H1 (cell line): ENCODE measurements around the gene SYMPK. TPM values are rescaled to one million over a fixed set of nuclear protein-coding genes. Genes with fewer than 3 reads are reported as not detected.

Experiments used
- CTCF ChIP-seq, 3 experiments: IDR thresholded peaks; 1 replicate in 2 of 3; 2 replicates in 1 of 3; pipeline versions ENCODE4 v1.5.1 to v1.6.1; 2011; ENCODE audit warnings: low read length in 3 of 3, mild to moderate bottlenecking in 3 of 3, inconsistent platforms in 2 of 3, low read depth in 1 of 3, moderate library complexity in 1 of 3; ENCODE audit not compliant: insufficient read depth in 1 of 3; ENCODE audit errors: control extremely low read depth in 1 of 3
- E2F6 ChIP-seq: IDR thresholded peaks from 2 replicates; pipeline ENCODE4 v1.6.1; 2012; ENCODE audit warnings: inconsistent platforms
- GABPA ChIP-seq: IDR thresholded peaks from 2 replicates; pipeline ENCODE4 v1.6.1; 2011; ENCODE audit warnings: mild to moderate bottlenecking, low read length, moderate library complexity, borderline replicate concordance; ENCODE audit not compliant: insufficient read depth
- KDM4A ChIP-seq: IDR thresholded peaks from one replicate; pipeline ENCODE4 v1.7.1; 2012; ENCODE audit warnings: low read depth, mild to moderate bottlenecking, moderate library complexity, low read length, inconsistent platforms; ENCODE audit not compliant: severe bottlenecking
- RXRA ChIP-seq: IDR thresholded peaks from 2 replicates; pipeline ENCODE4 v1.6.1; 2011; ENCODE audit warnings: low read depth, mild to moderate bottlenecking, low read length, moderate library complexity; ENCODE audit not compliant: insufficient read depth
- SAP30 ChIP-seq: fragments of 300-600 bp; sonication (generic); IDR thresholded peaks from 2 replicates; pipeline ENCODE4 v1.7.1; 2012; ENCODE audit warnings: low read length, moderate library complexity, mild to moderate bottlenecking, inconsistent platforms; ENCODE audit not compliant: insufficient read depth, insufficient replicate concordance
- SUZ12 ChIP-seq: fragments of 200-600 bp; sonication (generic); IDR thresholded peaks from 2 replicates; pipeline ENCODE4 v1.6.1; 2012; ENCODE audit warnings: mild to moderate bottlenecking, inconsistent platforms, low read length, moderate library complexity, mixed read lengths
- USF2 ChIP-seq: IDR thresholded peaks from 2 replicates; pipeline ENCODE4 v1.6.1; 2011; ENCODE audit warnings: low read length, improper control_type of control experiment
- polyA plus RNA-seq, 7 experiments: library from polyadenylated mRNA; depleted of rRNA in 3 of 7; stranded (reverse) in 5 of 7; unstranded in 2 of 7; fragments of >200 nt in 5 of 7; fragments of 200-250 nt in 2 of 7; gene quantifications; 1 replicate in 5 of 7; 2 replicates in 1 of 7; 4 replicates in 1 of 7; pipeline versions ENCODE4 v1.2.1 to v1.2.3, GENCODE V29; 2011 to 2013; ENCODE audit warnings: missing spikeins in 2 of 7, mixed read lengths in 2 of 7
- total RNA-seq: library from RNA; stranded (reverse); fragmentation: NEBNext Ultra II Directional; extraction: Animal tissue kit (Norgen Biotek cat#: 25700); gene quantifications from 2 replicates; pipeline ENCODE4 v1.2.1, GENCODE V29; 2021

Gene SYMPK
- total and polyA plus RNA-seq, 2 of the 8 experiments (the other 6 are each of a cell fraction or from before 2014, with no cell fraction given), result 93.6 to 99.5 TPM

GRCh38 chr19:45901432-45901911 lies 38.5 kb upstream of the SYMPK start (continued):
- peak in 1 of 3 experiments; percentile 0; a peak in 1 of 4 replicates for TF ChIP-seq CTCF (IDR thresholded peaks at IDR 0.05; ENCODE audit: control extremely low read depth in 1 of 3, insufficient read depth in 1 of 3, low read depth in 1 of 3, low read length in 3 of 3)
- no peak for TF ChIP-seq RXRA
- peak; percentile 74 for TF ChIP-seq KDM4A
- no peak for TF ChIP-seq SAP30
- 0 out of 2 replicates have a peak, but pooled peaks have one; percentile 40 for TF ChIP-seq GABPA
- no peak for TF ChIP-seq USF2
- peak; percentile 51; the same call in 1 of the 2 replicates for TF ChIP-seq SUZ12
- peak; percentile 31 for TF ChIP-seq E2F6
- TF ChIP-seq, all 59 proteins: peak for 9
